GM19351 (cell line): ENCODE data around the gene KATNA1.

Source experiments
- ATAC-seq: cut with Tn5 transposase; IDR thresholded peaks from one replicate; pipeline ENCODE4 v1.9.1; 2021; ENCODE audit warnings: mild to moderate bottlenecking, moderate library complexity; ENCODE audit not compliant: unreplicated experiment

KATNA1 gene

GRCh38 chr6:149614337-149614736 is 34.2 kb downstream of the KATNA1 start:
- no peak for ATAC-seq

- ATAC-seq: no peak
Observed at GRCh38 chr6:149608381-149608982, 40.0 kb downstream of the KATNA1 start.

GRCh38 chr6:149600508-149600907 is 48.0 kb downstream of the KATNA1 start:
- no peak for ATAC-seq

GRCh38 chr6:149593408-149593807 is 55.1 kb downstream of the KATNA1 start:
- no peak for ATAC-seq

- no peak for ATAC-seq
Observed at GRCh38 chr6:149592983-149593382, 55.5 kb downstream of the KATNA1 start.

GRCh38 chr6:149586149-149586548 is 62.4 kb downstream of the KATNA1 start:
- ATAC-seq: no peak

GRCh38 chr6:149581349-149581748 is 67.2 kb downstream of the KATNA1 start:
- ATAC-seq: no peak

GRCh38 chr6:149580880-149581279 is 67.6 kb downstream of the KATNA1 start:
- no peak for ATAC-seq

GRCh38 chr6:149567945-149568585 is 80.4 kb downstream of the KATNA1 start:
- ATAC-seq: no peak

GRCh38 chr6:149567194-149567586 is 81.3 kb downstream of the KATNA1 start:
- no peak for ATAC-seq

- peak; percentile 17 for ATAC-seq
Observed at GRCh38 chr6:149566410-149567193, 81.9 kb downstream of the KATNA1 start.

GRCh38 chr6:149565527-149566409 is 82.7 kb downstream of the KATNA1 start, which contains the start of gene GINM1:
Gene GINM1 (plus strand): TSS chr6:149566375. CDS start chr6:149566415, 40 bp downstream.
- ATAC-seq: peak; percentile 76

GRCh38 chr6:149563928-149564325 is 84.6 kb downstream of the KATNA1 start:
- no peak for ATAC-seq

GRCh38 chr6:149563203-149563927 is 85.1 kb downstream of the KATNA1 start:
- ATAC-seq: no peak

GRCh38 chr6:149560736-149561135 is 87.8 kb downstream of the KATNA1 start:
- no peak for ATAC-seq

- ATAC-seq: no peak
Observed at GRCh38 chr6:149559389-149559788, 89.1 kb downstream of the KATNA1 start.

GRCh38 chr6:149558029-149558428 is 90.5 kb downstream of the KATNA1 start:
- no peak for ATAC-seq

GRCh38 chr6:149551920-149552319 is 96.6 kb downstream of the KATNA1 start:
- ATAC-seq: no peak

- peak; percentile 90 for ATAC-seq
Observed at GRCh38 chr6:149545754-149546471, 102.6 kb downstream of the KATNA1 start, which contains the start of gene PPIL4. Gene PPIL4 (minus strand): TSS chr6:149546043. CDS start chr6:149546005, 38 bp downstream.
